ENCODE results near the gene PLIN1. TPM values are rescaled to one million over a fixed set of nuclear protein-coding genes. Genes with fewer than 3 reads are reported as not detected.

The PLIN1 gene
- total and polyA plus RNA-seq, 9 of the 15 experiments (the other 6 are each of a cell fraction or from before 2014, with no cell fraction given), result not detected

GRCh38 chr15:89666858-89667705 is 12.1 kb downstream of the PLIN1 start:
- DNase-seq (ENCODE audit: extremely low read depth in 1 of 4, low spot score in 3 of 4) (no peak), ATAC-seq (no peak), FAIRE-seq (no peak)
- no peak overlapping the region for H3K27ac ChIP-seq (ENCODE audit: extremely low read depth, low read depth, low read length)
- no peak overlapping the region for H2AFZ ChIP-seq (ENCODE audit: low read depth, low read length)
- no peak overlapping the region for H3K4me2 ChIP-seq (ENCODE audit: insufficient read depth, low read length)
- POLR2A ChIA-PET, result no interaction called here
- no peaks in the 10 kb centered on the region for H3K9me1 ChIP-seq (ENCODE audit: control insufficient read depth, insufficient read depth, low read length)
- in situ Hi-C loops (cut with MboI), result no loop called here
- H3K4me1 ChIP-seq (replicated peaks in 1 of 2; ENCODE audit: control insufficient read depth in 2 of 2, insufficient read depth in 2 of 2, low read length in 2 of 2), result peaks cover 0 to 18% of the 10 kb centered on the region in 2 experiments; a peak in 3 of 5 replicates
- no peak overlapping the region for H3K9ac ChIP-seq (ENCODE audit: insufficient read depth in 1 of 2, low read depth in 2 of 2, low read length in 2 of 2)
- intact Hi-C loops (cut with micrococcal nuclease), result no loop called here
- TF ChIP-seq ETS2 (tag; IDR thresholded peaks at IDR 0.05; ENCODE audit: borderline replicate concordance, poor library complexity, severe bottlenecking) (no peak), LEF1 (IDR thresholded peaks at IDR 0.05) (no peak)
- no peaks in the 10 kb centered on the region for H3K79me2 ChIP-seq (ENCODE audit: control insufficient read depth, insufficient read depth, low read length)
- no TSS peak for BruUV-seq (replicated peaks)
- no peaks in the 10 kb centered on the region for H3K36me3 ChIP-seq (ENCODE audit: control insufficient read depth, insufficient read depth, low read length)
- H3K9me3 ChIP-seq (replicated peaks; ENCODE audit: control insufficient read depth, insufficient read depth, low read depth, low read length), result no peaks in the 10 kb centered on the region
- H4K20me1 ChIP-seq (replicated peaks; ENCODE audit: control insufficient read depth, insufficient read depth, low read length), result no peaks in the 10 kb centered on the region
- no peak overlapping the region for H3K4me3 ChIP-seq
- peaks cover 20 to 81% of the 10 kb centered on the region in 2 experiments for H3K27me3 ChIP-seq (ENCODE audit: control insufficient read depth in 2 of 2, insufficient read depth in 2 of 2, low read length in 2 of 2)
- CTCF ChIA-PET (ENCODE audit: low intra/inter-chr PET ratio), result no interaction called here
- WGBS (ENCODE audit: insufficient coverage, low coverage, missing lambda C conversion rate), result under 1% methylated on average over 11 of the region's 13 CpGs

DNA sequence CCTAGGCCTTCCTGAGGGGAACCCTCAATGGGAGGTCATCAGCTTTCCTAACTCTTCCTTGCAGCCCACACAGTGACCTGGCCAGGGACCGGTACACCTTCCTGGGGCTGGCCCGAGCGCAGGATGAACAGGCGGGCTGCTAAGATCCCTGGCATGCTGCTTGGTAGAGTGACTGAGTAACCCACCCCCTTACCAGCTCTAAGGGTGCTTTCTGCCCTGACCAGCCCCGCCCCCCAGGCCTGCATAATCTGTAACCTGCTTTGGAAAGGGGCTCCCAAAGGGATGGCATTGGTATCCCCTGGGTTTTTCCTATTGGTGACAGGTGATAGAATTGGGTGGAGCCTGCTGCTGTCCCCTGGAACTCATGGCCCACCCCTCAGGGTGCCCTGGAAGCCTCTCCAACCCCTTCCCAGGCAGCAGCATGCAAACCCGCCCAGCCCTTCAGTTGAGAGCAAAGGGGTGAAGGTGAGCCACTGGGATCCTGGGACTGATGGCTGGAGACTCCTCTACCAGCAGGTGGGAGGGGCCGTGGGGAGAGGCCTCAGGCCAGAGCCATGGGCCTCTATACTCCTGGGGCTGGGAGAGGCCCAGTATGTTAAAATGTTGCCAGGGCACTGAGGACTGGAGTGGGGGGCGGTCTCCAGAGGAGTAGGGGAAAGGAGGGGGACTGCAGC is 12.8 kb downstream of the PLIN1 start:
- Histone ChIP-seq H3K4me1 (replicated peaks in 1 of 2; ENCODE audit: control insufficient read depth in 2 of 2, insufficient read depth in 2 of 2, low read length in 2 of 2) (peaks cover 0 to 18% of the 10 kb centered on the region in 2 experiments; a peak in 3 of 5 replicates), H3K27ac (ENCODE audit: extremely low read depth, low read depth, low read length) (no peak overlapping the region), H3K9ac (ENCODE audit: insufficient read depth in 1 of 2, low read depth in 2 of 2, low read length in 2 of 2) (no peak overlapping the region), H3K4me2 (ENCODE audit: insufficient read depth, low read length) (no peak overlapping the region), H4K20me1 (replicated peaks; ENCODE audit: control insufficient read depth, insufficient read depth, low read length) (no peaks in the 10 kb centered on the region), H3K79me2 (ENCODE audit: control insufficient read depth, insufficient read depth, low read length) (no peaks in the 10 kb centered on the region), H3K27me3 (ENCODE audit: control insufficient read depth in 2 of 2, insufficient read depth in 2 of 2, low read length in 2 of 2) (peaks cover 20 to 75% of the 10 kb centered on the region in 2 experiments), H3K9me1 (ENCODE audit: control insufficient read depth, insufficient read depth, low read length) (no peaks in the 10 kb centered on the region), H2AFZ (ENCODE audit: low read depth, low read length) (no peak overlapping the region), H3K36me3 (ENCODE audit: control insufficient read depth, insufficient read depth, low read length) (no peaks in the 10 kb centered on the region), H3K4me3 (no peak overlapping the region), H3K9me3 (replicated peaks; ENCODE audit: control insufficient read depth, insufficient read depth, low read depth, low read length) (no peaks in the 10 kb centered on the region)
- CTCF ChIA-PET (ENCODE audit: low intra/inter-chr PET ratio), result no interaction called here
- DNase-seq (ENCODE audit: extremely low read depth in 1 of 4, low spot score in 3 of 4), result no peak
- POLR2A ChIA-PET, result interaction anchor here (0.5 kb wide), 1 partner anchor 338 kb away, joined by 3 read pairs; no protein-coding TSS in a partner anchor
- FAIRE-seq, result no peak
- BruUV-seq (replicated peaks), result no TSS peak
- intact Hi-C loops (cut with micrococcal nuclease), result no loop called here
- TF ChIP-seq KLF6 (CRISPR knock-in tag; IDR thresholded peaks at IDR 0.05; ENCODE audit: borderline replicate concordance), result no peak
- no peak for TF ChIP-seq ZBTB1 (CRISPR knock-in tag; IDR thresholded peaks at IDR 0.05; ENCODE audit: borderline replicate concordance, low read depth)
- no peak for TF ChIP-seq CEBPG (CRISPR knock-in tag; IDR thresholded peaks at IDR 0.05)
- TF ChIP-seq CEBPG (tag; conservative IDR thresholded peaks at IDR 0.05 in 1 of 2, IDR thresholded peaks at IDR 0.05 in 1 of 2), result no peak
- no peak for TF ChIP-seq CHD4 (IDR thresholded peaks at IDR 0.05; ENCODE audit: insufficient read depth, insufficient replicate concordance, low read depth, low read length, poor library complexity, severe bottlenecking)
- no peak for TF ChIP-seq FOS (IDR thresholded peaks at IDR 0.05; ENCODE audit: extremely low read depth, insufficient read length)
- no peak for TF ChIP-seq NONO (IDR thresholded peaks at IDR 0.05; ENCODE audit: low read depth in 2 of 2, low read length in 1 of 2)
- TF ChIP-seq LCOR (CRISPR knock-in tag; IDR thresholded peaks at IDR 0.05), result no peak
- in situ Hi-C loops (cut with MboI), result no loop called here
- WGBS (ENCODE audit: insufficient coverage, low coverage, missing lambda C conversion rate), result 8% methylated on average over 7 of the region's 8 CpGs
- peak; percentile 34; the same call in 2 of the 3 replicates for ATAC-seq
